ENCODE results near the gene PSMC3. TPM values are rescaled to one million over a fixed set of nuclear protein-coding genes. Genes with fewer than 3 reads are reported as not detected.

Gene PSMC3
- total and polyA plus RNA-seq, 9 of the 15 experiments (the other 6 are each of a cell fraction or from before 2014, with no cell fraction given) = 44.3 to 324 (median 240) TPM

- no peak overlapping the region for H3K4me3 ChIP-seq
- in situ Hi-C loops (cut with MboI) (no loop called here), intact Hi-C loops (cut with micrococcal nuclease) (no loop called here)
- TF ChIP-seq CEBPG (CRISPR knock-in tag; IDR thresholded peaks at IDR 0.05) = 0 out of 2 replicates have a peak, but pooled peaks have one; percentile 11
- TF ChIP-seq CEBPG (tag; conservative IDR thresholded peaks at IDR 0.05 in 1 of 2, IDR thresholded peaks at IDR 0.05 in 1 of 2) = no peak
- 0 out of 2 replicates have a peak, but pooled peaks have one; percentile 2 for TF ChIP-seq ZNF584 (CRISPR knock-in tag; IDR thresholded peaks at IDR 0.05; ENCODE audit: low read depth)
- 0 out of 2 replicates have a peak, but pooled peaks have one; percentile 7 for TF ChIP-seq ATF4 (CRISPR knock-in tag; IDR thresholded peaks at IDR 0.05)
- TF ChIP-seq MED1 (CRISPR knock-in tag; IDR thresholded peaks at IDR 0.05; ENCODE audit: borderline replicate concordance) = no peak
- H3K27me3 ChIP-seq (ENCODE audit: control insufficient read depth in 2 of 2, insufficient read depth in 2 of 2, low read length in 2 of 2) = no peaks in the 10 kb centered on the region
- no peak for DNase-seq (ENCODE audit: extremely low read depth in 1 of 4, low spot score in 3 of 4)
- no peaks in the 10 kb centered on the region for H3K9me3 ChIP-seq (replicated peaks; ENCODE audit: control insufficient read depth, insufficient read depth, low read depth, low read length)
- peak; percentile 2; the same call in 1 of the 3 replicates for ATAC-seq
- no peak for FAIRE-seq
- no TSS peak for BruUV-seq (replicated peaks)
- WGBS (ENCODE audit: insufficient coverage, low coverage, missing lambda C conversion rate) = 57% methylated on average over 6 of the region's 9 CpGs
- peaks cover 37 to 71% of the 10 kb centered on the region in 2 experiments for H3K4me1 ChIP-seq (replicated peaks in 1 of 2; ENCODE audit: control insufficient read depth in 2 of 2, insufficient read depth in 2 of 2, low read length in 2 of 2)
- H3K27ac ChIP-seq (ENCODE audit: extremely low read depth, low read depth, low read length) = peak overlapping the region; percentile 87
- no peaks in the 10 kb centered on the region for H4K20me1 ChIP-seq (replicated peaks; ENCODE audit: control insufficient read depth, insufficient read depth, low read length)
- H3K79me2 ChIP-seq (ENCODE audit: control insufficient read depth, insufficient read depth, low read length) = no peaks in the 10 kb centered on the region
- CTCF ChIA-PET (ENCODE audit: low intra/inter-chr PET ratio) = no interaction called here
- no peaks in the 10 kb centered on the region for H3K9me1 ChIP-seq (ENCODE audit: control insufficient read depth, insufficient read depth, low read length)
- peak overlapping the region; percentile 86 for H2AFZ ChIP-seq (ENCODE audit: low read depth, low read length)
- no peaks in the 10 kb centered on the region for H3K36me3 ChIP-seq (ENCODE audit: control insufficient read depth, insufficient read depth, low read length)
- POLR2A ChIA-PET = interaction anchor here (0.6 to 1.7 kb wide), 3 partner anchors 9 to 31 kb away, joined by 3 to 6 read pairs (median 5); no protein-coding TSS in a partner anchor
- peak overlapping the region; percentile 64 to 86 for H3K9ac ChIP-seq (ENCODE audit: insufficient read depth in 1 of 2, low read depth in 2 of 2, low read length in 2 of 2)
- peak overlapping the region; percentile 19; the same call in 1 of the 2 replicates for H3K4me2 ChIP-seq (ENCODE audit: insufficient read depth, low read length)
Measured at GRCh38 chr11:47394050-47394321, 32.3 kb downstream of the PSMC3 start.
